Stimulated activated CD8-positive, alpha-beta memory T cell treated with anti-CD3 and anti-CD28 coated beads, Interleukin-7, amount 100 ng/mL, for 4 hours (primary cell): ENCODE data around the gene OR56A3.
"Not testable (repeated sequence)": the region's sequence is repeated elsewhere in the genome, so short reads cannot be mapped to it uniquely, and the experiment has no call there.

Experiments
- DNase-seq, 2 donors: peaks; one replicate each; pipeline ENCODE4 v3.0.0-alpha.2; 2020; ENCODE audit warnings: low read depth in 2 of 2

Gene OR56A3, protein sequence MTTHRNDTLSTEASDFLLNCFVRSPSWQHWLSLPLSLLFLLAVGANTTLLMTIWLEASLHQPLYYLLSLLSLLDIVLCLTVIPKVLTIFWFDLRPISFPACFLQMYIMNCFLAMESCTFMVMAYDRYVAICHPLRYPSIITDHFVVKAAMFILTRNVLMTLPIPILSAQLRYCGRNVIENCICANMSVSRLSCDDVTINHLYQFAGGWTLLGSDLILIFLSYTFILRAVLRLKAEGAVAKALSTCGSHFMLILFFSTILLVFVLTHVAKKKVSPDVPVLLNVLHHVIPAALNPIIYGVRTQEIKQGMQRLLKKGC

DNA sequence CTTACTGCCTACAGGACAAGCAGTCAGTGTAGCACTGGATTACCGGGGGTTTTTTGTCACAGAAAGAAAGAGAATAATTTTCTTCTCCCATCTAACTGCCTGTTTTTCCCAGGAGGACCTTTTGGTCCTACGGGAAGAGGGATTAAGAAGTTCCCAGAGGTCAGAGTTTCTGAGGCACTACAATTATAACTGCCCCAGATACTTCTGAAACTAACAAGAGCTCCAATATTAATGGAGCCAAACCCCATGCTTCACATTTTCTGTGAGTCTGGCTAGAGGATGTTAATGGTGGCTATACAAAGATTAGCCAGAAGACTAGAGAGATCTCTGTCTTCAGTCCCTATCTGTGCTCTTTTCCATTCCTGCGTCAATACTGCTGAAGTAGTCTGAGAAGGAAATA, at the start of gene OR56A3:
Gene OR56A3, plus strand, starts transcription at position 301 of the 400 bp plus-strand sequence. CDS start 5,096 bp downstream, outside the sequence.
- DNase-seq, result no peak

DNA sequence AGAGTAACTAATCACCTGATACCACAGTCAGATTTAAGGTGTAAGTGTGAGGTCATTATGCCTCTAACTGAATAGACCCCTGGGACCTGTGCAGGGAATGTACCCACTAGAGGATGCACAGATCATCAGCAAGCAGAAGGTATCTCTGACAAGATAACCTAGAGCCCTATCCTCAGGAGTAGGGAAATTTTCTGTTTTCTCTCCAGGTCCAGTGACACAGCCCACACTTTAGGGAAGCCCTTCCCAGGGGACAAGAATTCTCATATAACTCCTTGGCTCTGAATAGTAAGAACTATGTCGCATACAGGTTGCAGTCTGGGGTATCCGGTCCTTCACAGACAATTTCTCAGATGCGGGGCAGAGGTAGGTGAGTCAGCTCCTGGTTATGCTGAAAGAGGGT, 49.1 kb upstream of the OR56A3 start, which contains the start of gene OR52E5:
Gene OR52E5, plus strand, starts transcription at position 301 of the 400 bp plus-strand sequence. CDS start 7,569 bp downstream, outside the sequence.
- DNase-seq, result no peak

DNA sequence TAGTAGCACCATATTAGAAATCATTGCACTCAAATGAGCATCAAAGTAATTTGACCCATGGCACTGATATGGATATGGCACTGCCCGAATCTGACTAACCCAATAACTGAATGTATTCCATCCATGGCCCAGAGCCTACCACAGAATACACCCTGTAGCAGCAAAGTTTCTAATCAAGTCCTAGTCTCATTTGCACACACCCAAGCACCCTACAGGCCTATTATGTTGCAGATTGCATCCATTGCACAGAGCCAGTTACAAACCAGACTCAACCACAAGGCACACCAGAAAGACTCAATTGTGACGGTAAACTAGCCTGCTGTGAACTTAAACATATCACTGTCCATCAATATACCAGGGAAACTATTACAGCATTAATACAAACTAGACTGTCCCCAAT, 42.5 kb upstream of the OR56A3 start:
- DNase-seq, result no peak

DNA sequence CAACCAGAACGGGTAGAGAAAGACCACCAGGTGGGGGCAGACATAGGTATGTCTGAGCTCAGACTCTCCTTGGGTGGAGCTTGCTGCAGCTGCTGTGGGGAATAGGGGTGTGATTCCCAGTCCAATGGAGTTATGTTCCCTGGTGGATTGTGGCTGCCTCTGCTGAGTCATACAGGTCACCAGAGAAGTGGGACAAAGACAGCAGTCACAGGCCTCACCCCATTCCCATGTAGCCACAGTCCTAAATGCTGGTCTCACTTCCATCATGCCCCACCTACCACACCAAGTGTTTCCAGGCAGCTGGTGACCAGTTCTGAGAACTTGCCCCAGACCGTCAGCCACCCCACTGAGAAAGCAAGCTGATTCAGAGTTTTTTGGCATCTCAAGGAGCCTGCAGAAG, 31.5 kb upstream of the OR56A3 start:
- DNase-seq, result no peak

DNA sequence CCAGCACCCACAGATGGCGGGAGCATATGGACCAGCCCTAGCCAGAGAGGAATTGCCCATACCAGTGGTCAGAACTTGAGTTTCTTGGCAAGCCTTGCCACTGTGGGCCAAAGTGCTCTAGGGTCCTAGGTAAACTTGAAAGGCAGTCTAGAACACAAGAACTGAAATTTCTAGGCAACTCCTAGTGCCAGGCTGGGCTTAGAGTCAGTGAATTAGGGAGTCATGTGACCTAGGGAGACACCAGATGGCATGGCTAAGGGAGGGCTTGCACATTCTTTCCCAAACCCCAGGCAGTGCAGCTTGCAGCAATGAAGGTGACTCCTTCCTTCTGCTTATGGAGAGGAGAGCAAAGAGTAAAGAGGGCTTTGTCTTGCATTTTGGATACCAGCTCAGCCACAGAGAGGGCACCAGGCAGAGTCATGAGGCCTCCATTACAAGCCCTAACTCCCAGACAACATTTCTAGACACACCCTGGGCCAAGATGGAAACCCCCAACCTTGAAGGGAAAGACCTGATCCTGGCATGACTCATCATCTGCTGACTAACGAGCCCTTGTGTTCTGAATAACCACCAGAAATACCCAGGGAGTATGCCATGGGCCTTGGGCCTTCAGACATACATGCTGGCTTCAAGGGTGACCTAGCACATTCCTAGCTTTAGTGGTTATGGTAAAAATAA, 19.2 kb upstream of the OR56A3 start:
- no peak for DNase-seq

DNA sequence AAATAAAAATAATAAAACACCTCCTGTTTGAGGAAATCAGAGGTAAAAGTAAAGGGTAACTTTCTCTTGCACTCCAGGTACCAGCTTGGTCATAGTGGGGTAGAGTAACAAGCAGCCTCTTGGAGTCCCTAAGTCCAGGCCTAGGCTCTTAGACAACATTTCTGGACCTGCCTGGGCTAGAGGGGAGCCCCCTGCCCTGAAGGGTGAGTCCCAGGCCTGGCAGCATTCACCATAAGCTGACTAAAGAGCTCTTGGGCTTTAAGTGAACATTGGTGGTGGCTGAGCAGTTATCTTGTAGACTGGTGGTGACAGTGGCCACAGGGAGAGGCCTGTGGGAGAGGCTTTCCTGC, 18.6 kb upstream of the OR56A3 start:
- no peak for DNase-seq

DNA sequence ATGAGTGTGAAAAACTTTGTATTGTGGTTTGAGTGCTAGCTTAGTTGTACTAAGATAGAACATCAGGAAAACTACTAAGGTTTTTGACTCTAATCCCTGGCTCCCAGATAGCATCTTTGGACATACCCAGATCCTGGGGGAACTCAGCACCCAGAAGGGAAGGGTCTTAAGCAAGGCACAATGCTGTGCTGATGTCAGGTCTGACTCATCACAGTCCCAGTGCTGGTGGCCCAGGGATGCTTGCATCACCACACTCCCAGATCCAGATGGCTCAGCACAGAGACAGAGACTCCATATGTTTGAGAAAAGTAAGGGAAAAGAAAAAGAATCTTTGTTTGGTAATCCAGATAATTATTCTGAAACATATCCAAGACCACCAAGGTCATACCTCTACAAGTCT, 18.3 kb upstream of the OR56A3 start:
- no peak for DNase-seq

DNA sequence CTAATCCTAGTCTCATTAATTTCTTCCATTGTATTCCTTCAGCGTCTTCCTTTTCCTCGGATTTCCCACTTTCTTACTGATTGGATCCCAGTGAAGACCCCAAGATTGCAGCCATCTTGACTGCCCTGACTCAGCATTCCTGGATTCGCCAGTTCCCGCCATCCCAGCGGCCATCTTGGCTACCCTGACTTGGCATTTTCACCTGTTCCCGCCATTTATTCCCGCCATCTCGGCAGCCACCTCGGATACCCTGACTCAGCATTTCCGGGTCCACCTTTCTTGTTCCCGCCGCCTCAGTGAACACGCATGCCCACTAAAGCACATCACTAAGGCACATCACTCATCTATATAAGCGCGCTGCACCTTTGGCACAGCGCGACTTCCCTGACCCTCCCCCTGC, 13.8 kb upstream of the OR56A3 start:
- DNase-seq, result no peak

DNA sequence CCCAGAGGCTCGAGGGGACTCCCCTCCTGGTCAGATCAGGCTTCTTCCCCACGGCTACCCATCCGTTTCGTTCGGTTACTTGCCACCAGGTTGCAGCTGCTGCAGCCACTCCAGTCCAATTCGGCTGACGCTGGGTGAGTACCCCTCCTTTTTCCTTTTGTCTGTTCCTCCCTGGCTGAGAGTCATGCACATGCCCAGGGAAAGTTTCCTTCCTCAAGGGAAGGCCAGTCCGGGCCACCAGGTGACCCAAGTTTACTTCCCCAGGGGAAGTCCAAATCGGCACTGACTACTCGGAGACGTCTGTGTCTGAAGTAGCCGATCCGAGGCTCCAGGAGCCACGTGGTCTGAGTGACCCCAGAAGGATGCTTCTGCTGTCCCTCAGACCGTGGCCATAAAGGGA, 13.2 kb upstream of the OR56A3 start:
- DNase-seq, result no peak

DNA sequence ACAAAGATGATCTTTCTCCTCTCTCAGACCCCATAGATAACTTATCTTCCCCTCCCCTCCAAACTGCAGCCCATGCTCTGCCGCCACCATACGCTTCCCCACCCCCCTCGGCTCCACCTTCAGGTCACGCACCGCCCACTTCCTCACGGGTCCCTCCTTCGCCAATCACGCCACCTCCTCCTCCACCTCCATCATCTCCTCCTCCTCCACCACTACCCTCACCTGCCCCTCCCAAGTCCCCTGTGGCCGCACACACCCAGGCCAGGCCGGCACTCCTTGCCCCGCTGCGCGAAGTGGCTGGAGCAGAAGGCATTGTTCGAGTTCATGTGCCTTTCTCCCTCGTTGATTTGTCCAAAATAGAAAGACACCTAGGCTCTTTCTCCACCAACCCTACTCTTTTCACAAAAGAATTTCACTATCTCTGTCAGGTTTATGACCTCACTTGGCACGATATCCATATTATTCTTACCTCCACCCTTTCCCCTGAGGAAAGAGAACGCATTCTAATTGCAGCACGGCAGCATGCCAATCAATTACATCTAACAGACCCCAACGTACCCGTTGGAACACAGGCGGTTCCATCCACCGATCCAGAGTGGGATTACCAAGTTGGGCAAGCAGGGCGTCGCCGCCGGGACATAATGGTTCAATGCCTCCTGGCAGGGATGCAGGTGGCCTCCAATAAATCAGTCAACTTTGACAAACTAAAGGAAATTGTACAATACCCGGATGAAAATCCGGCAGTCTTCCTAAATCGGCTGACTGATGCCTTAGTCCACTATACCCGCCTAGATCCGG, 12.3 kb upstream of the OR56A3 start:
- DNase-seq, result no peak

DNA sequence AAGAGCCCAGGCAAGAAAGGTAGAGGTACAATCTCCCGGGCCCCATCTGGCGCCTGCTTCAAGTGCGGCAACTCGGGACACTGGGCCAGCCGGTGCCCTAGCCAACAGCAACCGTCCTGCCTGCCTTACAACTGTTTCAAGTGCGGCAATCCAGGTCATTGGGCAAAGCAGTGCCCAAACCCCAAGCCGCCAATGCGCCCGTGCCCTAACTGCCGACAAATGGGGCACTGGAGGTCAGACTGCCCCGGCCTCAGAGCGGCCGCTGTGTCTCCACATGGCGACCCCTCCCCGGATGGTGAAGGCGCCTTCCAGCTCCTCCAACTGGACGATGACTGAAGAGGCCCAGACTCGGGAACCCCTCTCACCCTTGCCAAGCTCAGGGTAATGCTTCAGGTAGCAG, 11.4 kb upstream of the OR56A3 start:
- no peak for DNase-seq

DNA sequence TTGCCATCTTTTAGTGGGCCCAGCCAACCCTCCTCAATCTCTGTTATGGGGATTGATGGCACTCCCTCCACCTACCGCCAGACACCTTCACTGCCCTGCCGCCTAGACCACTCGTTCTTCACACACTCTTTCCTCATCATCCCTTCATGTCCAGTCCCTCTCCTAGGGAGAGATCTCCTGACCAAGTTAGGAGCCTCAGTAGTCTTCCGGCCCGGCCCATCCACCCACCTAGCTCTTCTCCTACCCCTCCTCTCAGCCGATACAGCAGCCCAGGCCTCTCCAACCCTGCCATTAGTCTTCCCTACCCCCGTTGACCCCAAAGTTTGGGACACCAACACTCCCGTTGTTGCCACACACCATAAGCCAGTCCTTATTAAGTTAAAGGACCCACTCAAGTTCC, 11.0 kb upstream of the OR56A3 start:
- no peak for DNase-seq

DNA sequence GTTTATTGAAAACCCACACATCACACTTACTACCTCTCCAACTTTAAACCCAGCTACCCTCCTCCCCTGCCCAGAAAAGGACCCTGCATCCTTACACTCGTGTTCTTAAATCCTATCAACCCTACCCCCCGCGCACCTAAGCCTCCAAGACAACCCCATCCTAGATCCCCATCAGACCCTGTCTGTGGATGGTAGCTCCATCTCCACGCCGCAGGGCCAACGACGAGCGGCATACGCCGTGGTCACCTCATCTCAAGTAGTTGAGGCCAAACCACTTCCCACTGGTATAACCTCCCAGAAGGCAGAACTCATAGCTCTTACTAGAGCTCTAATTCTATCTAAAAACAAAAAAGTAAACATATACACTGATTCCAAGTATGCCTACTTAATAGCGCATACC, 9.4 kb upstream of the OR56A3 start:
- no peak for DNase-seq

DNA sequence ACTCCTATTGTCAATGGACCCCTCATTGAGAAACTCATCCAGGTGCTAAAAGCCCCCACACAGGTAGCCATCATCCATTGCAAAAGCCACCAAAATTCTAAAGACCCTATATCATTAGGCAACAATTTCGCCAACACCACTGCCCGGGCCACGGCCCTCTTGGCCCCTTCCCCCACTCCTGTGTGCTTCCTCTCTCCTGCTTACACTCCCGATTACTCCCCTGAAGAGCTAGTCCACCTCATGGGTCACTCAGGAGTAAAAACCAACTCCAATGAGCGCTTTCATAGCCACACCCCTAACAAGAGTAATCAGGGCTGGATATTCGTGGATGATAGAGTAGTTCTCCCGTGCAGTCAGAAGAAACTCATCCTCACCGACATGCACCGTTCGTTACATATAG, 8.9 kb upstream of the OR56A3 start:
- no peak for DNase-seq

DNA sequence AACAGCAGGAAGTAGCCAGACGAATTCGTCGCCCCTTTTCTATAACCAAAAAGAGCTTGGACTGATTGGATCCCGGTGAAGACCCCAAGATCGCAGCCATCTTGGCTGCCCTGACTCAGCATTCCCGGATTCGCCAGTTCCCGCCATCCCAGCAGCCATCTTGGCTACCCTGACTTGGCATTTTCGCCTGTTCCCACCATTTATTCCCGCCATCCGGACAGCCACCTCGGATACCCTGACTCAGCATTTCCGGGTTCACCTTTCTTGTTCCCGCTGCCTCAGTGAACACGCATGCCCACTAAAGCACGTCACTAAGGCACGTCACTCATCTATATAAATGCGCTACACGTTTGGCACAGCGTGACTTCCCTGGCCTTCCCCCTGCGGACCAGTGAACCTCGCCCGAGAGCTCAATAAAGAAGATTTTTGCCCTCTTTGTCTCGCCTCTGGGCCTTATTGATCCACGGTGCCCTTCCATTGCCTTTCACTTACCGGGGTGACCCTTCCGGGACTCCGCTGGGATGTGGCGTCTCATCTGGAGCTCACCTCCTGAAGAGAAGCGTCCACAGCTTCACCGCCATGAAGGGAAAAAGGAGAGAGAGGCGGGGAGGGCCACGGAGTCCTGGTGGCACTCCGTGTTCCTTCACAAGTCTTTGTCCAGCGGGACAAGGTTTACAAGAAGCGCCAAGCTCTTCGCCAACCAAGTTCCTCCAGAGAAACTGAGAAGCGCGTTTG, 4.0 kb upstream of the OR56A3 start:
- no peak for DNase-seq

DNA sequence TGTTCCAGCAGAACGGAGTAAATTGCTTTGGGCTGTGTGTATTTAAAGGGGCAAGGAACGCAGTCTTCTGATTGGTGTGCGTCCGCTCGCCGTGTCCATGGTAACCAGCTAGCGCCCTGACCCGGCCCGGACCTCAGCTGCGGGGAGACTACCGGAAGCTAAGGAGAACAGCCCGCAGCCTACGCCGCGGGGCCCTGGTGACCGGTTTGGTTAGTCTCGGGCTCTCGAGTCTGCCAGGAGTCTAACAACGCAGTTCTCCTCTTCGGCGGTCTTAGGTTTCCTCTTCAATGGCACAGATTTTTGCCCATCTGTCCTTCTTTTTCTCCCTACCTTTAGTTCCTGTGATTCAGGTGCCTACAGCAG, 3.5 kb upstream of the OR56A3 start:
- DNase-seq, result no peak

DNA sequence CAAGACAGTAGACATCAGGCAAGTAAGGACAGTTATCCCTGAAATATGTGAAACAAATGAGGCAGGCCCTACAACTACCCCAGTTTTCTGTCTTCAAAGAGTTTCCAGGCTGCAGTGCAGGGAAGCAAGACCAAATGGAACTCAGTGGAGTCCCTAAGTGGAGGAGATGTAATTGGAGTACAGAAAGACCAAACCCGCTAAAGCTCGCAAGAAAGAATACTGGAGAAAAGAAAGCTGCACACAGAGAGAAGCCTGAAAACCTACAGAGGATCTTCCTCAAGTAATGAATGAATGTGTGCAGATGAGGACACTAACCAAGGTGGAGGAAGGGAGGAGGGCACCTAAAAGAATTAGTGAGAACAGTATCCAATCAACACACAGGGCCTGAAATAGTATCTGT, 1.3 kb upstream of the OR56A3 start:
- DNase-seq, result no peak

DNA sequence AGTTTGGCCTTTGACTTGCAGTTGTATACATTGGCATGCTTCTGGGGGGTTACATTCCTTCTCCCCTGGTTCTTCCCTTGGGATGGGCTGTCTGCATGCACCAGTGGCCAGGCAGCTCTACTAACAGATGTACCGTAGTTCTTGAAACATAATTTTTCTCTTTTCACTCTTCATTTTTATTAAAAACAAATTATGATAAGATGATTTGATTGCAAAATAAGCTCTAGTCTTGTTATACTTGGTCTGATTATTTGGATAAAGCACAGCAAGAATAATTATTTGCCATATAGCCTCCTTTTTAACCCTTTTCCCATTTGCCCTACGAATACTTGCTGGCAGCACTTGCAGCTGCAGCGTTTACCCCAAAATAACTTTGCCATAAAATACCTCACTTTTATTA, 13.5 kb downstream of the OR56A3 start:
- no peak for DNase-seq

DNA sequence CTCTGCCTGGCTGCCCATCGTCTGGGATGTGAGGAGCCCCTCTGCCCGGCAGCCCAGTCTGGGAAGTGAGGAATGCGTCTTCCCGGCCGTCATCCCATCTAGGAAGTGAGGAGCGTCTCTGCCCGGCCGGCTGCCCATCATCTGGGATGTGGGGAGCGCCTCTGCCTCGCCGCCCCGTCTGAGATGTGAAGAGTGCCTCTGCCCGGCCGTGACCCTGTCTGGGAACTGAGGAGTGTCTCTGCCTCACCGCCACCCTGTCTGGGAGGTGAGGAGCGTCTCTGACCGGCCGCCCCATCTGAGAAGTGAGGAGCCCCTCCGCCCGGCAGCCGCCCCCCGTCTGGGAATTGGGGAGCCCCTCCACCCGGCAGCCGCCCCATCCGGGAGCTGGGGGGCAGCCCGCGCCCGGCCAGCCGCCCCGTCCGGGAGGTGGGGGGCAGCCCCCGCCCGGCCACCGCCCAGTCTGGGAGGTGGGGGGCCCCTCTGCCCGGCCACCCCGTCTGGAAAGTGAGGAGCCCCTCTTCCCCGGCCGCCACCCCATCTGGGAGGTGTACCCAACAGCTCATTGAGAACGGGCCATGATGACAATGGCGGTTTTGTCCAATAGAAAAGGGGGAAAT, 18.8 kb downstream of the OR56A3 start:
- DNase-seq, result not testable (repeated sequence)

DNA sequence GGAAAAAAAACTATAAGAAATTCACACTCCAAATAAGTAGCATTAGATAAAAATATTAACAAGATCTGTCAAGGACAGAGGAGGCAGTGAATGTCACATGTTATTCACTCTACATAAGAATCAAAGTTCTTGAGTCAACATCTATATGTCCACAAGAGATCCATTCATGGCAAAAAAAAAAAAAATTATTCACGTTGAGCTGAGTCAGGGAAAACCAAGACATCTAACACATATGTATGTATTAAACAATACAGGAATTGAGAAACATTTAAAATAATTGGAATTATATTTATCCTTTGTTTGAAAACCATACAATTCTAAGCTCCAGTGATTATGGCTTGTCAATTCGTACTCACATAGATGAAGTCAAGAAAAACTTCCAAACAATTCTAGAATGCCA, 24.9 kb downstream of the OR56A3 start:
- DNase-seq, result no peak

DNA sequence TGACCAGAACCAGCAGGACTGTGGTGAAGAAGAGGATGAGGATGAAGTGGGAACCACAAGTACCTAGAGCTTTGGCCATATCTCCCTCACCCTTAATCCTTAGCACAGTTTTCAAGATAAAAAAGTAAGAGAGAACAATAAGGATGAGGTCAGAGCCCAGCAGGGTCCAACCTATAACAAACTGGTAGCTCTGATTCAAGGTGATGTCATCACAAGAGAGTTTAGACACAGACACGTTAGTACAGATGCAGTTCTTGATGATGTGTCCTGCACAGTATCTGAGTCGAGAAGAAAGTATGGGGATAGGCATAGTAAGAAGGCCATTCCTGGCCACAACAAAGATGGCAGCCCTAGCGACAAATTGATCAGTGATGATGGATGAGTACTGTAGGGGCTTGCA, 25.7 kb downstream of the OR56A3 start:
- DNase-seq, result no peak

DNA sequence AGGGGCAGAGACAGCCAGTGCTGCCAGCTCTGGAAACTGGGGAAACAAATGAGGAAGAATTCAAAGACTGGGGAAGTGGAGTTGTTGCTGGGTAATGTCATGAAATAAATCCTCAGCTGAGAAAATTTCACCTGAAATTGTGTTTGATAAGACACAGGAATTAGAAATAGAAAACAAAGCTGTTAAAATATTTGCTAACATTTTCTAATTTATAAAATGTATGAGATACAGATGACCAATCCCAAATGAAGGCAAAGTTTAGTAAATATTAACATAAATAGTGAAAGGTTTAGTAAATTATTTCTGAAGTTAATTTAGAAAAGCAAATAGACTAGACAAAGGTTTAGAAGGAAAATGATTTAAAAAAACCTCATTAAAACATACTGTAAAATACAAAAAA, 26.3 kb downstream of the OR56A3 start, which contains the start of gene OR56A5:
Gene OR56A5, minus strand, starts transcription at position 101 of the 400 bp plus-strand sequence. Its CDS starts 0 bp downstream, at position 101.
- no peak for DNase-seq
